Measurements from ENCODE around the gene CEP41. TPM values are rescaled to one million over a fixed set of nuclear protein-coding genes. Genes with fewer than 3 reads are reported as not detected.

Gene CEP41
- total RNA-seq, 1 donor from 2014 or later: 34.7 TPM

- Mint-ChIP-seq H3K27me3 (ENCODE audit: unreplicated experiment) (no peaks in the 10 kb centered on the region), H3K4me3 (ENCODE audit: unreplicated experiment) (no peak overlapping the region)
Observed at GRCh38 chr7:130360518-130360917, 80.3 kb downstream of the CEP41 start.

GRCh38 chr7:130359276-130359857 is 81.4 kb downstream of the CEP41 start:
- H3K4me1 Mint-ChIP-seq (ENCODE audit: low read depth, unreplicated experiment): peaks cover 7% of the 10 kb centered on the region
- H3K4me3 Mint-ChIP-seq (ENCODE audit: unreplicated experiment): no peak overlapping the region
- peaks cover 2% of the 10 kb centered on the region for H3K27me3 Mint-ChIP-seq (ENCODE audit: unreplicated experiment)
- H3K36me3 Mint-ChIP-seq (ENCODE audit: unreplicated experiment): peaks cover 16% of the 10 kb centered on the region
- TF ChIP-seq, protein P1, sequence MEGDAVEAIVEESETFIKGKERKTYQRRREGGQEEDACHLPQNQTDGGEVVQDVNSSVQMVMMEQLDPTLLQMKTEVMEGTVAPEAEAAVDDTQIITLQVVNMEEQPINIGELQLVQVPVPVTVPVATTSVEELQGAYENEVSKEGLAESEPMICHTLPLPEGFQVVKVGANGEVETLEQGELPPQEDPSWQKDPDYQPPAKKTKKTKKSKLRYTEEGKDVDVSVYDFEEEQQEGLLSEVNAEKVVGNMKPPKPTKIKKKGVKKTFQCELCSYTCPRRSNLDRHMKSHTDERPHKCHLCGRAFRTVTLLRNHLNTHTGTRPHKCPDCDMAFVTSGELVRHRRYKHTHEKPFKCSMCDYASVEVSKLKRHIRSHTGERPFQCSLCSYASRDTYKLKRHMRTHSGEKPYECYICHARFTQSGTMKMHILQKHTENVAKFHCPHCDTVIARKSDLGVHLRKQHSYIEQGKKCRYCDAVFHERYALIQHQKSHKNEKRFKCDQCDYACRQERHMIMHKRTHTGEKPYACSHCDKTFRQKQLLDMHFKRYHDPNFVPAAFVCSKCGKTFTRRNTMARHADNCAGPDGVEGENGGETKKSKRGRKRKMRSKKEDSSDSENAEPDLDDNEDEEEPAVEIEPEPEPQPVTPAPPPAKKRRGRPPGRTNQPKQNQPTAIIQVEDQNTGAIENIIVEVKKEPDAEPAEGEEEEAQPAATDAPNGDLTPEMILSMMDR (IDR thresholded peaks at IDR 0.05; ENCODE audit: partially characterized antibody, unreplicated experiment): no peak
- no peak overlapping the region for H3K27ac Mint-ChIP-seq (ENCODE audit: unreplicated experiment)
- DNase-seq: no peak
- peaks cover 1% of the 10 kb centered on the region for H3K9me3 Mint-ChIP-seq (ENCODE audit: unreplicated experiment)

More at GRCh38 chr7:130360518-130360917, 80.3 kb downstream of the CEP41 start:
- H3K4me1 Mint-ChIP-seq (ENCODE audit: low read depth, unreplicated experiment): peaks cover 16% of the 10 kb centered on the region
- H3K9me3 Mint-ChIP-seq (ENCODE audit: unreplicated experiment): peaks cover 4% of the 10 kb centered on the region
- H3K36me3 Mint-ChIP-seq (ENCODE audit: unreplicated experiment): peaks cover 16% of the 10 kb centered on the region
- TF ChIP-seq, protein P1 (IDR thresholded peaks at IDR 0.05; ENCODE audit: partially characterized antibody, unreplicated experiment): no peak
- no peak for DNase-seq
- H3K27ac Mint-ChIP-seq (ENCODE audit: unreplicated experiment): no peak overlapping the region

DNA sequence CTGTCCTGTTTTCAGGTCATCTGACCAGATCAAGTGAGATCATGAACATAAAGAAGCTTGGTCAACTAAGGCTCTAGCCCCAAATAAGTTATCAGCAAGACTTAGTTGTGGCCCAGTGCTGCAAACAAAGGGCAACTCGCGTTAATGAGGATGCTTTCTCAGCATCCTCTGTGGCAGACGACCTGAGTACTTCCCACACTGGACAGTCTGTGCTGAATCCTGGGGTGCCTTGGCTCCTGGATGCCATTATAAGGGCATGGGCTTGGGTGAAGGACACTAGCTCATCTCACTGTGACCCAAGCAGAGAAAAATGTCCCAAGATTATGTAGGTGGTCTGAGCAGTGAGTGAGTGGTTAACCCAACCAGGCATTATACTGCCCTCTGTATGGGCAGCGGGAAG is 82.3 kb downstream of the CEP41 start:
- H3K27me3 Mint-ChIP-seq (ENCODE audit: unreplicated experiment): peaks cover 2% of the 10 kb centered on the region
- peaks cover 16% of the 10 kb centered on the region for H3K36me3 Mint-ChIP-seq (ENCODE audit: unreplicated experiment)
- H3K4me1 Mint-ChIP-seq (ENCODE audit: low read depth, unreplicated experiment): peaks cover 10% of the 10 kb centered on the region
- no peak overlapping the region for H3K4me3 Mint-ChIP-seq (ENCODE audit: unreplicated experiment)
- no peak overlapping the region for H3K27ac Mint-ChIP-seq (ENCODE audit: unreplicated experiment)
- H3K9me3 Mint-ChIP-seq (ENCODE audit: unreplicated experiment): peaks cover 3% of the 10 kb centered on the region
- TF ChIP-seq, protein P1 (IDR thresholded peaks at IDR 0.05; ENCODE audit: partially characterized antibody, unreplicated experiment): no peak
- DNase-seq: no peak

DNA sequence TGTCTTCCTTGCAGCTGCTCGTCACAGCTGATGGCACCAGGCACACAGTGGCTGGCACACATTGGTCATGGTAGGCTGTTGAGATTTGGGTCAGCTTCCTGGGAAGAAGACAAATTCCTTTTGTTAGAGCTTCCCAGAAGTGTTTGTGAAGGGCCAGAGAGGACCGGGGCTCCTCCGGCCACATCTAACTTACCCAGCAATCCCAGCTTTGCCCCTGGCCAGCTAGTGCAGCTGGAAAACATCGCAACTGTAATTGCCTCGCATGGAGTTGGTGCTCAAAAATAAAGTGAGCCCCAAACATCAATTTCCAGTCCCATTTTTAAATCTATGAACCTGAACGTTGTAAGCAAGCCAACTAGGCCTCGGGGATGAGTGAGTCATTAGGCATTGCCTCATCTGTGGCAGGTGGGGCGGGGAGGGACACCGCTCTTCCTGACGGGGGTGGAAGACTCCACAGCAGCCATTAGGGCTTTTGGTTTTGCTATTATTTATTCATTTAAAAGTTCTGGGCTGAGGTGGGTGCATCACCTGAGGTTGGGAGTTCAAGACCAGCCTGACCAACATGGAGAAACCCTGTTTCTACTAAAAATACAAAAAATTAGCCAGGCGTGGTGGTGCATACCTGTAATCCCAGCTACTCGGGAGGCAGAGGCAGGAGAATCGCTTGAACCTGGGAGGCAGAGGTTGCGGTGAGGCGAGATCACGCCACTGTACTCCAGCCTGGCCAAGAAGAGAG is 83.8 kb downstream of the CEP41 start:
- Mint-ChIP-seq H3K27ac (ENCODE audit: unreplicated experiment) (no peak overlapping the region), H3K36me3 (ENCODE audit: unreplicated experiment) (peaks cover 16% of the 10 kb centered on the region), H3K4me3 (ENCODE audit: unreplicated experiment) (no peak overlapping the region), H3K4me1 (ENCODE audit: low read depth, unreplicated experiment) (peaks cover 11% of the 10 kb centered on the region), H3K27me3 (ENCODE audit: unreplicated experiment) (peaks cover 2% of the 10 kb centered on the region), H3K9me3 (ENCODE audit: unreplicated experiment) (peaks cover 3% of the 10 kb centered on the region)
- DNase-seq: no peak
- TF ChIP-seq, protein P1 (IDR thresholded peaks at IDR 0.05; ENCODE audit: partially characterized antibody, unreplicated experiment): no peak
